GM18526 (cell line): ENCODE data around the gene TMEM170B.

Experiments
- POLR2A ChIP-seq: IDR thresholded peaks from 3 replicates; pipeline ENCODE4 v1.6.1; 2011; ENCODE audit not compliant: insufficient read length; ENCODE audit errors: extremely low read depth

Gene TMEM170B

DNA sequence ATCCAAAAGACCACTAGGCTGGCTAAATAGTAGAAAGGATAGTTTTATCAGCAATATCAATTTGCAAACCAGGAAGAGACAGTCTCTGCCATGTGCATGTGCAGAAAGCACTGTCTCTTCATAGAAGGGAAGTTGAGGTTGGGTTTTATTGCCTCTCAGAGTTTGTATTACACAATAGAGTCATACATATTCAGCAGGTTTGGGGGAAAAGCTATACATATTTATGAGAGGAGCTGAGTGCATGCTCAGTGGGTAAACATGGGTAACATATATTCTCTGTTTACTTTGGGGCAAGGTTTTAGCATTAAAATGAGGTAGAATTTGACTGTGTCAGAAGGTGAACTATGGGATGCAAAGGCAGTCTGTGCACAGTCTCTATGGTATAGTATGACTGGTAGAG is 14.9 kb downstream of the TMEM170B start:
- TF ChIP-seq POLR2A, result no peak

DNA sequence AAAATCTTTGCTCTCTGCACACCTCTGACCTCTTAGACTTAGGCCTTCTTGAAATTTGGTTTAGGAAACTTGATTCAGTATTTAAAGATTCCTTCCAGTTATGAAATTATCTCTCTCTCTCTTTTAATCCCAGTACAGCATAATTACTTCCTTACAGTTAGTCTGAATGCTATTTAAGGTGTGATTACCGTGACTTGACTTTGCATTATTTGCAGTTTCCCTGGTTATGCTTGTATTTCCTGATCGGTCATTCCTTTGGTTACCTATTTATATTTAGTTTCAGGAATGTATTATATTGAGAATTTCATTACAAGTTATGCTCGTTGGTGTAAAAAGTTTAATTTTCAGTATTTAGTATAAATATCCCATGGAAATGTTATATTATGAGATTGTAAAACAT is 16.3 kb downstream of the TMEM170B start:
- no peak for TF ChIP-seq POLR2A

DNA sequence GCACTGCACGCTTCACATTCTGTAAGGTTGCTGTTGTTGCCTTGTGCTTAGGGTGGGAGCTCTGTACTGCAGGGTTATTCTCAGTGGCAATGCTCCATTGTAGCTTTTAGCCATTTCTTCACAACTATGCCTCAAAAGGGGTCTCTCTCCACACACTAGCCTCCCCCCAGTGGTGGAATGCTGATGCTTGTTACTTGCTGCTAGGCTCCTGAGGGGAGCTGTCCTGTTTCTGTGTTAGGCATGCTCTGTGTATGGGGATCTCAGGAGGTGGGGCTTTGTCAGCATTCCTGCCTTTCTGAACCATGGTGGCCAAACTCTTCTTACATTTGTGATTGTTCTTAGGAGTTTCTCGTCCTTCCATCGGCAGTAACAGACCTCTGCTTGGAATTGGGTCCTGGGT is 18.8 kb downstream of the TMEM170B start:
- TF ChIP-seq POLR2A, result no peak

DNA sequence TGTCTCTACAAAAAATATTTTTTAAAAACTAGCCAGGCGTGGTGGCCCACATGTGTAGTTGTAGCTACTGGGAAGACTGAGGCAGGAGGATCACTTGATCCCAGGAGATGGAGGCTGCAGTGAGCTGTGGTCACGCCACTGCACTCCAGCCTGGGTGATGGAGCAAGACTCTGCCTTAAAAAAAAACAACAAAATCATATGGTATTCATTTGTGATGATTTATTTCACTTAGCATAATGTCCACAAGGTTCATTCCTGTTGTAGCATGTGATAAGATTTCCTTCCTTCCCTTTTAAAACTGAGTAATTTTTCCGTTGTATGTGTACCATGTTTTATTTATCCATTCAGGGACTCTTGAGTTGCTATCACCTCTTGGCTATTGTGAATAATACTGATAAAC is 26.2 kb downstream of the TMEM170B start:
- TF ChIP-seq POLR2A, result no peak

DNA sequence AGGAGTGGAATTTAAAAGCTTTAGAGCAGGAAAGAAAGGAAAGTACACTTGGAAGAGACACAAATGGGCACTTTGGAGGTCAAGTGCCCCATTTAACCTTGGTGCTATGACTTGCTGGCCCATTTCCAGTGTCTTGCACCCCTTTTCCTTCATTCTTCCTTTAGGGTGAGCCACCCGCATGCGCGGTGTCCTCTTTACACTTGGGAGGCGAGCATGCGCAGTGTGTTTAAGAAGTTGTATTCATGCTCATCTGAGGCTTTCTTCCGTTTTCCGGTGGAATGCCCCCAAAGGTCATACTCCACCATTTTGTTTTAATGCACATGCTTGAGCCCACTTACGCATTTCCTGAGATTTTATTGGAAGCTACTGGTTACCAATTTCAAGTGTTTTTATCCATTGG is 29.1 kb downstream of the TMEM170B start:
- TF ChIP-seq POLR2A, result no peak

DNA sequence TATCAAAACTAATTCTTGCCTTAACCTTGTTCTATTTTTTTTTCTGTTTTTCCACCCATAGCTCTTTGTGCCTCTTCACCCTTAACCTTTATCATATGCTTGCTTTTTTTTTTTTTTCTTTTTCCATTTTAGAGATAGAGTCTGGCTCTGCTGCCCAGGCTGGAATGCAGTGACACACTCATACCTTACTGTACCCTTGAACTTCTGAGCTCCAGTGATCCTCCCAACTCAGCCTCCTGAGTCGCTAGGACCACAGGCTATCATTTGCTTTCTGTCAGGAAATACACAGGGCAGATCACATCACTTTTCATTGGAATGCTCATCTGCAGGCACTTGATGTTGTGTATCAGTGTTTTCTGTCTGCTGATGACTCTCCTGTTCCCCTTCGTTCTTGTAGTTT is 33.5 kb downstream of the TMEM170B start:
- no peak for TF ChIP-seq POLR2A

DNA sequence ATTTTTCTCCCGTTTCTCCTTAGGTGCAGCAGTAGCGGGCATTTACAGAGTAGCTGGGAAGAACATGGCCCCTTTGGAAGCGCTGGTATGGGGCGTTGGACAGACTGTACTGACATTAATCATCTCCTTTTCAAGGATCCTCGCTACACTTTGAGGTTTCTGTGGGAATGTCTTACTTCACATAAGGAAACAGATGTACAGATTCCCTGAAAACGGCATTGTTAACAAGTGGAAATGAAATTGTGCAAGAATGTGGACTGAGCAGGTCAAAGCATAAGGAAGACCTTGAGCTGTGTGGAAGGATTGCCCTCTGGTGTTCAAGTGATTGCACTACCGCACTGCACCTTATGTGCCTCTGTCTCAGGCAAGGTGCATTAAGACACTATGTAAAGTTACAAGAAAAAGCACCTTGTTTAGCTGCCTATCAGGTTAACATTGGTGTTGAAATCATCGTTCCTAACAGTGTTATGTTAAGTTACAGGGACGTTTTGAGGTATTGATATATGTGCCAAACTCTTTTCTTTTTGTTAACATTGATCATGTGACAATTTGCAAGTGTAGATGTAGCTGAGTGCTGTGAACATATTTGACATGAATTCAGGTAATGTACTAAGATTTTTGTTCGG is 38.0 kb downstream of the TMEM170B start:
- TF ChIP-seq POLR2A, result no peak

DNA sequence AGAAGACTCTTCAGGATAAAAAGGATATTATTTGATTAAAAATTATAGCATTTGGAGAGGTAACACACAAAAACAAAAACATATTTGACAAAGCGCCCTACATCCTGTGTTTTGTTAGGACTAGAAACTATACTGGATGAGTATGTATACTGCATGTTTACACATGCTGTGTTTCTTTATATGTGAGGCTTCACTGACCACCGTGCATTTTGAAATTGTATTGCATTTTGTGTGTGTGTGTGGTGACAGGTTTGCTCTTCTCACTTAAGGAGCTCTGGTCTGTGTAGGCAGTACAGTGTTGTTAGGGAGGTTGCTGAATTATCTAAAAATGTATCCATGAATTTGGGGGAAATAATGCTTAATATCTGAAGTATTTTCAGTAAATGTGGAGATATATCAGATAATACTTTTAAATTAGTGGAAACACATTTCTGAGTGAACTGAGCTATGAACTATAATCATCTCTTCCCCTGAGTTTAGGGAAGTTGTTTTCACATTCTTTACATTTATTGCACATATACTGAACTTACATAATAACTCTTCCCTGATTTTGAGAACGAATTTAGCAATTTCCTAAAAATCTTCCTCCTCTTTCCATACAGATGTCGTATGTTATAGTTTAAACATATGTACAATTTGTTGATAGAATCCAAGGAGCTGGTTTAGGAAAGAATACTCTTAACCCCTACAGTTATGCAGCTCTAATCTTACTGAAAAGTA is 43.3 kb downstream of the TMEM170B start:
- no peak for TF ChIP-seq POLR2A

DNA sequence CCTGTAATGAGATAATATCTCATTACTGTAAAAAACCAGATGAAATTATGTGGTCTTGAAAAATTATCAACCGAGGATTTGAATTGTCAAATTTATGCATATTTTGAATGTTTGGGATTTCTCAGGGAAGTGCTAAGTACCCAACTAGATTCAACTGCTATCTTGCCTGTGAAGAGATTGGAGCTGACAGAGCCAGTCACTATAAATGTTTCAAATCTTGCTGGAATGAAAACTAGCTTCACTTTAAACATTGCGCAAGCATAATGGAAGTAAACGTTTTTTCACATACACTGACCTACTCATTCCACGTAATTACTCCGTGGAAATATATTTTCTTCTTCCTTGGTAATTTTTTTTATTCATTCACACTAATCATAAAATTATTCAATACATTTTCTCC is 46.7 kb downstream of the TMEM170B start:
- TF ChIP-seq POLR2A, result no peak

DNA sequence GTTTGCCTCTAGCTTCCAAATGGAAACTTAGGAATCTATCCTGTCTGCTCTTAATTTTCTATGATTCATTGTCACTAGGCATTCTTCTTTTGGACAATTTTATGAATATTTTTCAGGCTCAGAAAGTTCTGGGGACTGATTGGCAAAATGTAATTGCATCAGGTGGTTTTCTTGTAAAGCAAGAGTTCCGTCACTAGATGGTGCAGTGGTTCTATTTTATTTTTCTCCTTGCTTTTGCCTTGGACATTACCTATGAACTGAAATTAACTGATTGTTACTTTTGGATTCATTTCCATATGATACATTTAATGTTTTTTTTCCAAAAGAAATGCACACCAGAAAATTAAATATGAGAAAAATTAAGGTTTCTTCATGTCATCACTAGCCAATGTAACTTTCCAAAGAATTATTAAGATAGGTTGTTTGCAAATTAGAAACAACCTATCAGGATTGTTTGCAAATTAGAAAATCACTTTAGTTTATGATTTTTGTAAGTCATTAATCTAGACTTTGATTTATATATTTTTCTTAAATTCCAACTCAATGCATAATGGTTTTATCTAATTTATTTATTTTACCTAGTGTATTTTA is 48.0 kb downstream of the TMEM170B start:
- TF ChIP-seq POLR2A, result no peak

DNA sequence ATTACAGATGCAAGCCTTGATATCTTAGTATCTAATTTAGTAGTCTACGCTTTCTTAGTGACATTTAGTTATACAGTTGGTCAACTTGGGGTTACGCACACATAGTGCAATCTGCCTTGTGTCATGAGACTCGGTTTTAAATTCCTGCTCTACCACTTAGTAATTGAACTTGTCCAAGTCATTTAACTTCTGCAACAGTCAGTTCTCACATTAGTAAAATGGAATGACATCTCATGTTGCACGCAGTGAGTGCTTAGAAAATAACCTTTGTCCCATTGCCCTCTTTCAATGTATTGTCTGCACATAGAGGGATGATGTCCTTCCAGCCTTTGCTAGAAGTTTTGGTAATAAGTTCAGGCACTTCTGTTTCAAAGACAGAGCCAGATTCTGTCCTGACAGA is 48.6 kb downstream of the TMEM170B start:
- no peak for TF ChIP-seq POLR2A

DNA sequence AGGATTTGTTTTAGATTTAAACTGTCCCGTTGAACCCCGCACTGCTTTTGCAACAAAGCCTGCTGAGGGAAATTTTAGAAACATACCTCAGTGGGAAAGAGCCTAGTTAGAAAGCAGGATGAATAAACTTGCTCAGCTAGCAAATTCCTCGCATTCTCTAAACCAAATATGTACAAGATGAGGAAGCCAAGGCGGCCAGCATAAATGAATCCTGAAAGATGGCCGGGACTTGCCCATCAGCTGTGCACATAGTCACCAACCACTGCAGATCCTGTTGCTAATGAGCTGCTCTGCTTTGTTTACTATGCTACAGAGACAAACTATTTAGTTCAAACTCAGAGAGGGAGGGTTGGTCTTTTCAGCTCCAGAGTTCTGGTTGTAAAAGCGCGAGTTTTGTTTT is 49.0 kb downstream of the TMEM170B start:
- TF ChIP-seq POLR2A, result no peak

DNA sequence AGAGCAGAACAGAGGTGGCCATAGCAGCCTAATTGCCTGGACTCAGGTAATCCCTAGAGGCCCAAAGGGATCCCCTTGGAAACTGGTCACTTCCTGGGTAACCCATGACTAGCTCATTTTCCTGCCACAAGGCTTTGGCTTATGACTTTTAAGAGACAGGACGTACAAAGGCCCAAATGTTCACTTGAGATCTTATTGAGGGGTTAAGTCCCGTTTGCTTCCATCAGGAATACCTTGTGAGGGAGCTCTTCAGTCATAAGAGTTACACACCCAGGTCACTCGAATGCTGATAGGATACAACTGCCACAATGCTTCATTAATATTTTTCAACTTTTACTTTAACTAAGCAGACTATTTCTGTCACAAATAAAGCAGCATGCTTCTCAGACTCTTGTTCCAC is 51.7 kb downstream of the TMEM170B start:
- TF ChIP-seq POLR2A, result no peak

DNA sequence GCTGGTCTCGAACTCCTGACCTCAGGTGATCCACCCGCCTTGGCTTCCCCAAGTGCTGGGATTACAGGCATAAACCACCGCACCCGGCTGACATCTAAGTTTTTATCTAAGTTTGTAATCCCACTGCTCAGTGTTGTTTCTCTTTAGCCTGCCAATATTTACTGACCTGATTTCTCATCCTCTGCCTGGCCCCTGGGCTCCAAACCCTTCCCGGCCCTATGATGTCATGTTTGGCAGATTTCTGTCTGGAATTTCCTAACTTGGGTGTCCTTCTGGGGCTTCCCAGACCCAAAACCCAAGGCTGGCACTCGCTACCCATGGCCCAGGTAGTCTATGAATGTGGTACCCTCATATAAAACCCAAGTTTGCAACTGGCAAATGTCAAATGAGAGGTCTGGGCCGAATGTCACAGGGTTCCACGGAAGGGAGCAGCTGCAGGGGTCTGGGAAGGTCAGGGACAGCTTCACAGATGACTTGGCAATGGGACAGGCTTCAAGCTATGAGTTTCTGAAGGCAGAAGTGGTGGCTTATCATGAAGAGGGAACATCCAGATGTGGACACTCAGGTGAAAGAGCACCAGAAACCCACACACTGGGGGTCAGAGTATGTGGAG is 54.9 kb downstream of the TMEM170B start:
- TF ChIP-seq POLR2A, result no peak

DNA sequence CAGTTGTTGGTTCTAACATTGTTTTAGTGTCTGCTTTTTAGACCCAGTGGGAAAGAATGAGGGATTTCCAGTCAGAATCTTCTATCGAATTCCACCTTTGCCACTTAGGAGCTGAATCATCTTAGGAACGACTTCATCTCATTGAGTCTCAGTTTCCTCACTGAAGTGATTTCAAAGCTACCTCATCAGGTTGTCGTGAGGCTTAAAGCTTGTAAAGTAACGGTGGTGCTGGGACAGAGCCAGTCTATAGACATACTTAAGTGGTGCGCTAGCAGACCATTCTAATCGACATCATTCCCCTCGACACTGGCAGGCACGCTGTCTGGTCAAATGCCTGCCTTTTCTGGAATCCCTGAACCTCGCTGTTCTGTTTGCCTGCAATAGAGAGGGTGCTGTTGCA is 55.5 kb downstream of the TMEM170B start:
- no peak for TF ChIP-seq POLR2A

DNA sequence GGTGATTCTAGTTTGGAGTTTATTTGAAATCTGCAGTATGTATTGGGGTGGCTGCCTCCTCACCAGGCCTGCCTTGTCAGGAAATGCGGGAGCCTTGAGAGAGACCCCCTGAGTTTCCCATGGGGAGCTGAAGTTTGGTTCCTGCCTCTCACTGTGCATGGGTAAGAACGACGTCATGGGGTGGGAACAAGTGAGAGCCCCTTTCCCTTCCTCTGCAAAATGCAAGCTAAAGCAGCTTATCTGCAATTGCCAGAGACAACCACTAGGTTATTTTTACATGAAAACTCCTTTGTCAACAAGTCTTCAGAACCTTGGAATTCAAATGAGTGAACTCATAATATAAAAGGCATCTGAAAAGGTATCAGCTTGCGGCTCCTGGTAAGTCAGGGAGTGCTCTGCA is 58.4 kb downstream of the TMEM170B start:
- TF ChIP-seq POLR2A, result no peak
